MCF 10A (cell line): ENCODE data around the gene TRDN. TPM values are rescaled to one million over a fixed set of nuclear protein-coding genes. Genes with fewer than 3 reads are reported as not detected.
A peak's percentile ranks its signal among the peaks of the same experiment; 100 is the strongest.

Experiments
- Bru-seq: library from RNA; stranded (reverse); fragments of 400-500 nt; gene quantifications from one replicate; lab custom pipeline; 2021; lab: Mats Ljungman, UMichigan
- BruChase-seq, 2 experiments: library from RNA; stranded (reverse); fragments of 400-500 nt; gene quantifications; one replicate each; lab custom pipeline; 2021; lab: Mats Ljungman, UMichigan
- BruUV-seq: library from RNA; stranded (reverse); fragments of 400-500 nt; replicated peaks from 2 replicates; lab custom pipeline; 2021; lab: Mats Ljungman, UMichigan
- CTCF ChIA-PET: fragments of 300-600 bp; sonication (Branson Sonifier 250); formaldehyde crosslinking; extraction: SDS; loops from one replicate; lab custom pipeline; 2021; ENCODE audit warnings: antibody characterized with exemption, inconsistent platforms; lab: Yijun Ruan, JAX
- POLR2A ChIA-PET: fragments of 300-600, 350-650 bp; sonication (Branson Sonifier 250); formaldehyde crosslinking; extraction: SDS; loops from one replicate; lab custom pipeline; 2020; ENCODE audit warnings: antibody characterized with exemption, inconsistent platforms; lab: Yijun Ruan, JAX
- DNase-seq: peaks from one replicate; pipeline ENCODE4 v3.0.0-alpha.2; 2018; ENCODE audit not compliant: unreplicated experiment
- H3K27ac Mint-ChIP-seq: one replicate; pipeline ENCODE4 v1.8.0; 2022; ENCODE audit warnings: mild to moderate bottlenecking, low read depth, mixed read lengths; ENCODE audit not compliant: unreplicated experiment
- H3K27me3 Mint-ChIP-seq: one replicate; pipeline ENCODE4 v1.8.0; 2022; ENCODE audit warnings: mixed read lengths; ENCODE audit not compliant: insufficient read depth, unreplicated experiment
- H3K36me3 Mint-ChIP-seq: one replicate; pipeline ENCODE4 v1.8.0; 2022; ENCODE audit warnings: mild to moderate bottlenecking, moderate library complexity, mixed read lengths; ENCODE audit not compliant: insufficient read depth, unreplicated experiment
- H3K4me1 Mint-ChIP-seq: one replicate; pipeline ENCODE4 v1.8.0; 2022; ENCODE audit warnings: mixed read lengths; ENCODE audit not compliant: insufficient read depth, unreplicated experiment
- H3K4me3 Mint-ChIP-seq: one replicate; pipeline ENCODE4 v1.8.0; 2022; ENCODE audit warnings: mild to moderate bottlenecking, moderate library complexity, mixed read lengths; ENCODE audit not compliant: unreplicated experiment
- H3K9me3 Mint-ChIP-seq: one replicate; pipeline ENCODE4 v1.8.0; 2022; ENCODE audit warnings: mixed read lengths; ENCODE audit not compliant: unreplicated experiment
- CTCF ChIP-seq: fragments of 200-600 bp; IDR thresholded peaks from one replicate; pipeline ENCODE4 v1.8.0; 2022; ENCODE audit warnings: antibody characterized with exemption, mild to moderate bottlenecking; ENCODE audit not compliant: unreplicated experiment
- intact Hi-C: fragments of 100-400 bp; cut with micrococcal nuclease; formaldehyde crosslinking; loops from 2 replicates; pipeline ENCODE4 v1.14.1; 2022
- long read RNA-seq: library from polyadenylated mRNA; stranded (forward); transcript quantifications from one replicate; pipeline ENCODE4 v2.0.0, GENCODE V29; 2022
- total RNA-seq: library from RNA; stranded (reverse); gene quantifications from 2 replicates; pipeline ENCODE4 v1.2.3, GENCODE V29; 2022

The TRDN gene
- total RNA-seq (not detected in 2 replicates), Bru-seq, nascent RNA (percentile 0 among the genes with signal in this experiment), BruChase-seq, experiment 1, labeled RNA remaining after a 6-hour chase (percentile 2 among the genes with signal in this experiment), BruChase-seq, experiment 2, labeled RNA remaining after a 2-hour chase (percentile 0 among the genes with signal in this experiment)
- long read RNA-seq: 0 reads

GRCh38 chr6:123636782-123637181 lies at the start of gene TRDN:
TSS of gene TRDN (minus strand) at chr6:123636950. CDS start at chr6:123636775, 175 bp downstream.
- no peaks in the 10 kb centered on the region for H3K36me3 Mint-ChIP-seq
- CTCF ChIA-PET: no interaction called here
- POLR2A ChIA-PET: no interaction called here
- DNase-seq: no peak
- no peaks in the 10 kb centered on the region for H3K4me1 Mint-ChIP-seq
- BruUV-seq: no TSS peak
- H3K27ac Mint-ChIP-seq: no peak within 1 kb of the TSS
- H3K9me3 Mint-ChIP-seq: no peaks in the 10 kb centered on the region
- intact Hi-C loops: no loop called here
- H3K27me3 Mint-ChIP-seq: peaks cover 93% of the 10 kb centered on the region
- H3K4me3 Mint-ChIP-seq: no peak within 1 kb of the TSS
- TF ChIP-seq CTCF: no peak

GRCh38 chr6:123681957-123682462 lies 45.3 kb upstream of the TRDN start:
- POLR2A ChIA-PET: no interaction called here
- no peaks in the 10 kb centered on the region for H3K4me1 Mint-ChIP-seq

GRCh38 chr6:123677897-123678296 lies 41.1 kb upstream of the TRDN start:
- TF ChIP-seq CTCF: no peak
- POLR2A ChIA-PET: interaction anchor here (0.5 to 0.6 kb wide), 2 partner anchors 244 to 1444 kb away, joined by 3 read pairs; no protein-coding TSS in a partner anchor
- CTCF ChIA-PET: interaction anchor here (0.7 kb wide), 1 partner anchor 13 kb away, joined by 4 read pairs; no protein-coding TSS in a partner anchor
- BruUV-seq: no TSS peak
- H3K9me3 Mint-ChIP-seq: no peaks in the 10 kb centered on the region
- no peak for DNase-seq
- H3K4me1 Mint-ChIP-seq: no peaks in the 10 kb centered on the region
- H3K36me3 Mint-ChIP-seq: no peaks in the 10 kb centered on the region
- intact Hi-C loops: no loop called here
- peaks cover 82% of the 10 kb centered on the region for H3K27me3 Mint-ChIP-seq
- H3K27ac Mint-ChIP-seq: no peak overlapping the region
- no peak overlapping the region for H3K4me3 Mint-ChIP-seq

More at GRCh38 chr6:123681957-123682462, 45.3 kb upstream of the TRDN start:
- H3K27ac Mint-ChIP-seq: no peak overlapping the region
- no TSS peak for BruUV-seq
- CTCF ChIA-PET: no interaction called here
- no peak overlapping the region for H3K4me3 Mint-ChIP-seq
- TF ChIP-seq CTCF: no peak
- intact Hi-C loops: no loop called here
- no peaks in the 10 kb centered on the region for H3K36me3 Mint-ChIP-seq
- peaks cover 89% of the 10 kb centered on the region for H3K27me3 Mint-ChIP-seq
- no peaks in the 10 kb centered on the region for H3K9me3 Mint-ChIP-seq
- DNase-seq: no peak

- CTCF ChIA-PET: no interaction called here
- BruUV-seq: no TSS peak
- no peak for DNase-seq
- Mint-ChIP-seq H3K27me3 (peaks cover 71% of the 10 kb centered on the region), H3K4me3 (no peak overlapping the region), H3K36me3 (no peaks in the 10 kb centered on the region), H3K4me1 (no peaks in the 10 kb centered on the region), H3K27ac (no peak overlapping the region), H3K9me3 (no peaks in the 10 kb centered on the region)
- POLR2A ChIA-PET: no interaction called here
- no peak for TF ChIP-seq CTCF
- intact Hi-C loops: no loop called here
Observed at GRCh38 chr6:123676793-123677192, 40.0 kb upstream of the TRDN start.
